H9 (cell line): ENCODE data around the gene NHERF2. TPM values are rescaled to one million over a fixed set of nuclear protein-coding genes. Genes with fewer than 3 reads are reported as not detected.

Source experiments
- DNase-seq: peaks from one replicate; pipeline ENCODE4 v3.0.0-alpha.2; 2017
- H2AFZ ChIP-seq: one replicate; pipeline ENCODE4 v1.6.1; 2013; ENCODE audit warnings: mild to moderate bottlenecking, low read length, control low read depth, moderate library complexity
- H2AK5ac ChIP-seq: 2 replicates; pipeline ENCODE4 v1.6.1; 2013; ENCODE audit warnings: low read length, control low read depth, mixed read lengths; ENCODE audit not compliant: insufficient read length
- H2BK120ac ChIP-seq: one replicate; pipeline ENCODE4 v1.6.1; 2013; ENCODE audit warnings: low read depth, mild to moderate bottlenecking, low read length, control low read depth, inconsistent platforms; ENCODE audit not compliant: poor library complexity, severe bottlenecking
- H2BK12ac ChIP-seq: 2 replicates; pipeline ENCODE4 v1.6.1; 2013; ENCODE audit warnings: low read length, control low read depth, mixed read lengths, low read depth; ENCODE audit not compliant: insufficient read length
- H2BK15ac ChIP-seq: 2 replicates; pipeline ENCODE4 v1.6.1; 2013; ENCODE audit warnings: low read depth, low read length, control low read depth
- H2BK20ac ChIP-seq: one replicate; pipeline ENCODE4 v1.6.1; 2013; ENCODE audit warnings: low read depth, mild to moderate bottlenecking, low read length, control low read depth, inconsistent platforms; ENCODE audit not compliant: poor library complexity, severe bottlenecking
- H2BK5ac ChIP-seq: 2 replicates; pipeline ENCODE4 v1.6.1; 2013; ENCODE audit warnings: low read length, control low read depth, mixed read lengths; ENCODE audit not compliant: insufficient read length
- H3K14ac ChIP-seq: 2 replicates; pipeline ENCODE4 v1.6.1; 2013; ENCODE audit warnings: low read length, control low read depth; ENCODE audit not compliant: insufficient read depth
- H3K18ac ChIP-seq: 2 replicates; pipeline ENCODE4 v1.6.1; 2013; ENCODE audit warnings: low read depth, mild to moderate bottlenecking, mixed read lengths, low read length, control low read depth; ENCODE audit not compliant: insufficient read length
- H3K23ac ChIP-seq: 2 replicates; pipeline ENCODE4 v1.6.1; 2013; ENCODE audit warnings: low read length, control low read depth, mixed read lengths, low read depth; ENCODE audit not compliant: insufficient read length
- H3K23me2 ChIP-seq: 2 replicates; pipeline ENCODE4 v1.6.1; 2013; ENCODE audit warnings: low read depth, mild to moderate bottlenecking, mixed read lengths, low read length, control low read depth; ENCODE audit not compliant: insufficient read length, poor library complexity, severe bottlenecking
- H3K27ac ChIP-seq: 2 replicates; pipeline ENCODE4 v1.5.1; 2013; ENCODE audit warnings: low read length, control low read depth, mixed read lengths, low read depth; ENCODE audit not compliant: insufficient read length
- H3K27me3 ChIP-seq: 2 replicates; pipeline ENCODE4 v1.6.1; 2013; ENCODE audit warnings: low read length, control low read depth, inconsistent platforms; ENCODE audit not compliant: insufficient read depth
- H3K4ac ChIP-seq: 2 replicates; pipeline ENCODE4 v1.6.1; 2013; ENCODE audit warnings: low read depth, mild to moderate bottlenecking, control low read depth, inconsistent platforms, low read length, moderate library complexity
- H3K4me1 ChIP-seq: 2 replicates; pipeline ENCODE4 v1.6.1; 2013; ENCODE audit warnings: low read length, control low read depth, inconsistent platforms; ENCODE audit not compliant: insufficient read depth
- H3K4me2 ChIP-seq: 2 replicates; pipeline ENCODE4 v1.6.1; 2013; ENCODE audit warnings: low read length, control low read depth, mixed read lengths; ENCODE audit not compliant: insufficient read length, insufficient read depth
- H3K56ac ChIP-seq: 2 replicates; pipeline ENCODE4 v1.6.1; 2013; ENCODE audit warnings: low read depth, mild to moderate bottlenecking, mixed read lengths, low read length, control low read depth; ENCODE audit not compliant: insufficient read length
- H3K79me1 ChIP-seq: 2 replicates; pipeline ENCODE4 v1.6.1; 2013; ENCODE audit warnings: low read depth, mild to moderate bottlenecking, moderate library complexity, low read length, control low read depth, inconsistent platforms; ENCODE audit not compliant: insufficient read depth, poor library complexity, severe bottlenecking
- H3K79me2 ChIP-seq: 2 replicates; pipeline ENCODE4 v1.6.1; 2013; ENCODE audit warnings: low read length, control low read depth, inconsistent platforms; ENCODE audit not compliant: insufficient read depth
- H3K9ac ChIP-seq: 2 replicates; pipeline ENCODE4 v1.6.1; 2013; ENCODE audit warnings: low read length, control low read depth, mixed read lengths; ENCODE audit not compliant: insufficient read length; ENCODE audit errors: extremely low read depth
- H3K9me3 ChIP-seq: one replicate; pipeline ENCODE4 v1.6.1; 2013; ENCODE audit warnings: low read depth, low read length, inconsistent platforms; ENCODE audit not compliant: control insufficient read depth
- H3T11ph ChIP-seq: one replicate; pipeline ENCODE4 v1.6.1; 2013; ENCODE audit warnings: mild to moderate bottlenecking, low read length, control low read depth, inconsistent platforms
- H4K20me1 ChIP-seq: one replicate; pipeline ENCODE4 v1.6.1; 2013; ENCODE audit not compliant: control insufficient read depth, insufficient read length, insufficient read depth
- H4K5ac ChIP-seq: 2 replicates; pipeline ENCODE4 v1.6.1; 2013; ENCODE audit warnings: low read depth, mild to moderate bottlenecking, mixed read lengths, low read length, control low read depth; ENCODE audit not compliant: insufficient read length
- H4K8ac ChIP-seq: replicated peaks from 2 replicates; pipeline ENCODE4 v1.6.1; 2013; ENCODE audit warnings: low read length, control low read depth, mixed read lengths, low read depth; ENCODE audit not compliant: insufficient read length
- H4K91ac ChIP-seq: 2 replicates; pipeline ENCODE4 v1.6.1; 2013; ENCODE audit warnings: low read depth, mild to moderate bottlenecking, moderate library complexity, mixed read lengths, low read length, control low read depth; ENCODE audit not compliant: insufficient read length
- H3K27ac Mint-ChIP-seq, 3 experiments: 2 replicates in 2 of 3; 3 replicates in 1 of 3; pipeline ENCODE4 v1.8.0; 2020 to 2021; ENCODE audit warnings: mixed read lengths in 3 of 3, mild to moderate bottlenecking in 1 of 3, moderate library complexity in 1 of 3
- H3K27me3 Mint-ChIP-seq: 2 replicates; pipeline ENCODE4 v1.8.0; 2021; ENCODE audit warnings: low read depth, mild to moderate bottlenecking, moderate library complexity, mixed read lengths
- H3K36me3 Mint-ChIP-seq, 3 experiments: 2 replicates in 2 of 3; 3 replicates in 1 of 3; pipeline ENCODE4 v1.8.0; 2020 to 2021; ENCODE audit warnings: low read depth in 3 of 3, mixed read lengths in 3 of 3; ENCODE audit not compliant: insufficient read depth in 1 of 3
- H3K4me1 Mint-ChIP-seq, 2 experiments: 2 replicates each; pipeline ENCODE4 v1.8.0; 2020; ENCODE audit warnings: mixed read lengths in 2 of 2
- H3K4me3 Mint-ChIP-seq, 2 experiments: 2 replicates in 1 of 2; 3 replicates in 1 of 2; pipeline ENCODE4 v1.8.0; 2020 to 2021; ENCODE audit warnings: mild to moderate bottlenecking in 2 of 2, mixed read lengths in 2 of 2, moderate library complexity in 1 of 2
- H3K9me3 Mint-ChIP-seq, 2 experiments: 2 replicates in 1 of 2; 3 replicates in 1 of 2; pipeline ENCODE4 v1.8.0; 2020; ENCODE audit warnings: mild to moderate bottlenecking in 2 of 2, mixed read lengths in 2 of 2, moderate library complexity in 1 of 2
- CTCF ChIP-seq: fragments of 200-600 bp; sonication (generic); conservative IDR thresholded peaks from 3 replicates; pipeline ENCODE4 v1.8.0; 2021; ENCODE audit warnings: antibody characterized with exemption, mild to moderate bottlenecking
- WGBS: extraction: QIAGEN DNeasy Blood & Tissue Kit; methylation state at CpG from one replicate; pipeline ENCODE4 v1.1.7; 2013; ENCODE audit warnings: missing lambda C conversion rate, low lambda C conversion rate, mixed read lengths; ENCODE audit not compliant: insufficient read length; ENCODE audit errors: extremely low coverage; 5-methylcytosine and 5-hydroxymethylcytosine counted together
- total RNA-seq: library from RNA; stranded (reverse); gene quantifications from 2 replicates; pipeline ENCODE4 v1.2.1, GENCODE V29; 2021

NHERF2 gene
- total RNA-seq, 1 experiment from 2014 or later = 15.3 TPM

DNA sequence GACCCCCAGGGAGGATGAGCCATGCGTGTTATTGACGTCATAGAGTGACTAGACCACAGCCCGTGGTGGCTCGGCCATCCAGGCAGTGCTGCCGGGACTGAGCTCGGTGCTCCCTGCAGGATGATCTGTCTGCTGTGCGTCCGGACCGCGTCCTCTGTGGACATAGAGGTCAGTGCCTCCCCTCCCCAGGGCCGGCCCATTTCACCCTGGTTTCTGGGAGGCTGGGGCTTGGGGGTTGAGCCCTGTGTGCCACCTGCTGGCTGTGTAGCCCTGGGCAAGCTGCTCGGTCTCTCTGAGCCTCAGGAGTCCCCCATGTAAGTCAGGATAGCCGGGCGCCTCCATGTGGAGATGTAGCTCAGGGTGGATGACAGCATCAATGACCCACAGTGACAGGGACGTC is 29.4 kb downstream of the NHERF2 start:
- H3K4me1 ChIP-seq = no peaks in the 10 kb centered on the region
- Mint-ChIP-seq H3K27ac (no peak overlapping the region; a peak in 2 of 7 replicates), H3K4me3 (no peak overlapping the region; a peak in 1 of 5 replicates), H3K36me3 (peaks cover 6 to 40% (median 38%) of the 10 kb centered on the region in 3 experiments; a peak in 6 of 7 replicates), H3K27me3 (no peaks in the 10 kb centered on the region), H3K9me3 (no peaks in the 10 kb centered on the region), H3K4me1 (no peaks in the 10 kb centered on the region)
- no peak overlapping the region for H3K27ac ChIP-seq
- H3K56ac ChIP-seq = no peak overlapping the region
- H3K9me3 ChIP-seq = no peaks in the 10 kb centered on the region
- no peak overlapping the region for H3K18ac ChIP-seq
- H4K8ac ChIP-seq = no peak overlapping the region
- no peak overlapping the region for H2BK20ac ChIP-seq
- no peak overlapping the region for H3K9ac ChIP-seq
- no peak overlapping the region for H4K5ac ChIP-seq
- H3K4me2 ChIP-seq = no peak overlapping the region
- no peak for DNase-seq
- H3K23me2 ChIP-seq = no peaks in the 10 kb centered on the region
- no peak overlapping the region for H3T11ph ChIP-seq
- H2AK5ac ChIP-seq = no peak overlapping the region
- no peak overlapping the region for H3K4ac ChIP-seq
- no peak overlapping the region for H3K14ac ChIP-seq
- TF ChIP-seq CTCF = no peak; the same call in 2 of the 3 replicates
- WGBS = no CpG with 5 or more reads among the region's 15 CpGs
- H2BK5ac ChIP-seq = no peak overlapping the region
- no peak overlapping the region for H3K23ac ChIP-seq
- H3K27me3 ChIP-seq = no peaks in the 10 kb centered on the region
- H3K79me2 ChIP-seq = no peaks in the 10 kb centered on the region
- no peaks in the 10 kb centered on the region for H3K79me1 ChIP-seq
- H4K91ac ChIP-seq = no peak overlapping the region
- H4K20me1 ChIP-seq = peaks cover 2% of the 10 kb centered on the region
- H2BK120ac ChIP-seq = no peak overlapping the region
- H2AFZ ChIP-seq = no peak overlapping the region
- H2BK15ac ChIP-seq = no peak overlapping the region
- H2BK12ac ChIP-seq = no peak overlapping the region
